Upper lobe of left lung (tissue), 6 donors: ENCODE measurements around the gene ASCC1. TPM values are rescaled to one million over a fixed set of nuclear protein-coding genes. Genes with fewer than 3 reads are reported as not detected.

Source experiments
- ATAC-seq, 2 donors: fragments of 200-7000 bp; cut with Tn5 transposase; one replicate each; pipeline ENCODE4 v1.9.1; 2022; ENCODE audit warnings: mild to moderate bottlenecking in 2 of 2, moderate library complexity in 2 of 2; ENCODE audit not compliant: low FRiP score in 2 of 2
- DNase-seq, 2 donors: peaks; one replicate each; pipeline ENCODE4 v3.0.0-alpha.2; 2019 to 2020
- H3K27ac ChIP-seq, 4 donors: fragments of 200-600 bp; sonication (generic); one replicate each; pipeline ENCODE4 v1.5.1; 2016 to 2019
- H3K27me3 ChIP-seq, 4 donors: fragments of 200-600 bp; sonication (generic); one replicate each; pipeline ENCODE4 v1.5.1; 2017 to 2019
- H3K36me3 ChIP-seq, 4 donors: fragments of 200-600 bp; sonication (generic); one replicate each; pipeline ENCODE4 v1.5.1; 2016 to 2019
- H3K4me1 ChIP-seq, 4 donors: fragments of 200-600 bp; sonication (generic); one replicate each; pipeline ENCODE4 v1.5.1; 2018 to 2019
- H3K4me3 ChIP-seq, 4 donors: fragments of 200-600 bp; sonication (generic); one replicate each; pipeline ENCODE4 v1.5.1; 2017 to 2019; ENCODE audit warnings: mild to moderate bottlenecking in 2 of 4, moderate library complexity in 1 of 4
- H3K9me3 ChIP-seq, 4 donors: fragments of 200-600 bp; sonication (generic); one replicate each; pipeline ENCODE4 v1.5.1; 2018 to 2019
- CTCF ChIP-seq, 6 experiments: fragments of 450-650 bp in 4 of 6; fragments of 200-600 bp in 2 of 6; sonication (generic) in 2 of 6; IDR thresholded peaks; one replicate each; pipeline ENCODE4 v1.5.1; 2016 to 2019; ENCODE audit warnings: antibody characterized with exemption in 6 of 6
- EP300 ChIP-seq, 4 donors: sonication (generic); formaldehyde crosslinking; IDR thresholded peaks; one replicate each; pipeline ENCODE4 v1.5.1; 2017; ENCODE audit warnings: antibody characterized with exemption in 4 of 4, control low read depth in 2 of 4
- POLR2A ChIP-seq, 4 donors: fragments of 450-650 bp; IDR thresholded peaks; one replicate each; pipeline ENCODE4 v1.5.1; 2016 to 2017; ENCODE audit warnings: antibody characterized with exemption in 4 of 4, mild to moderate bottlenecking in 2 of 4
- POLR2AphosphoS5 ChIP-seq, 2 donors: sonication (generic); formaldehyde crosslinking; IDR thresholded peaks; one replicate each; pipeline ENCODE4 v1.5.1; 2017; ENCODE audit warnings: antibody characterized with exemption in 2 of 2
- WGBS, 2 donors: methylation state at CpG; one replicate each; pipeline ENCODE4 v1.1.5; 2017 to 2018; 5-methylcytosine and 5-hydroxymethylcytosine counted together
- total RNA-seq, 6 donors: library from RNA; depleted of rRNA in 4 of 6; stranded (reverse); fragments of >200 nt in 4 of 6; gene quantifications; one replicate each; pipeline versions ENCODE4 v1.1.0 to v1.2.1, GENCODE V29; 2016 to 2021
- donor health status: DM: no; HTN: no; CAD: no; lungs with moderate emphysema.
- donor health status: DM: no; HTN: yes; CAD: no; lungs with severe emphysema.

ASCC1 gene
- total RNA-seq, 6 donors from 2014 or later = 20.4 to 40.7 (median 24.4) TPM

GRCh38 chr10:72176701-72177100 is 39.4 kb downstream of the ASCC1 start:
- Histone ChIP-seq H3K36me3 (peaks cover 0 to 17% (median 2%) of the 10 kb centered on the region in 4 donors), H3K27me3 (no peaks in the 10 kb centered on the region), H3K4me3 (no peak overlapping the region), H3K9me3 (no peaks in the 10 kb centered on the region), H3K27ac (no peak overlapping the region), H3K4me1 (peaks cover 0 to 13% (median 7%) of the 10 kb centered on the region in 4 donors)
- TF ChIP-seq EP300 (IDR thresholded peaks at IDR 0.05) (no peak), CTCF (IDR thresholded peaks at IDR 0.05) (no peak), POLR2AphosphoS5 (IDR thresholded peaks at IDR 0.05) (no peak), POLR2A (IDR thresholded peaks at IDR 0.05) (no peak)
- 64 to 84% methylated on average over 2 of the region's 2 CpGs for WGBS, 2 donors
- DNase-seq = no peak
- ATAC-seq = no peak

- no peaks in the 10 kb centered on the region for H3K27me3 ChIP-seq
- peaks cover 5 to 23% (median 13%) of the 10 kb centered on the region in 4 donors for H3K4me1 ChIP-seq
- H3K36me3 ChIP-seq = peaks cover 0 to 11% (median 2%) of the 10 kb centered on the region in 4 donors
- ATAC-seq (no peak), DNase-seq (no peak)
- TF ChIP-seq EP300 (IDR thresholded peaks at IDR 0.05) (no peak), POLR2A (IDR thresholded peaks at IDR 0.05) (no peak), POLR2AphosphoS5 (IDR thresholded peaks at IDR 0.05) (no peak), CTCF (IDR thresholded peaks at IDR 0.05) (no peak)
- H3K27ac ChIP-seq = peak overlapping the region in 1 of 4 donors; percentile 15
- 27 to 40% methylated on average over 1 of the region's 1 CpG for WGBS, 2 donors
- no peaks in the 10 kb centered on the region for H3K9me3 ChIP-seq
- H3K4me3 ChIP-seq = no peak overlapping the region
Observed at GRCh38 chr10:72175149-72175548, 40.9 kb downstream of the ASCC1 start.

- Histone ChIP-seq H3K4me1 (peaks cover 5 to 23% (median 15%) of the 10 kb centered on the region in 4 donors), H3K4me3 (no peak overlapping the region), H3K27me3 (no peaks in the 10 kb centered on the region), H3K27ac (no peak overlapping the region), H3K36me3 (peaks cover 0 to 10% (median 2%) of the 10 kb centered on the region in 4 donors), H3K9me3 (no peaks in the 10 kb centered on the region)
- no peak for ATAC-seq
- TF ChIP-seq CTCF (IDR thresholded peaks at IDR 0.05) (no peak), EP300 (IDR thresholded peaks at IDR 0.05) (no peak), POLR2AphosphoS5 (IDR thresholded peaks at IDR 0.05) (no peak), POLR2A (IDR thresholded peaks at IDR 0.05) (no peak)
- no peak for DNase-seq
Observed at GRCh38 chr10:72174297-72174662, 41.8 kb downstream of the ASCC1 start.

- no peak for DNase-seq
- H3K4me3 ChIP-seq = no peak overlapping the region
- 86 to 88% methylated on average over 7 of the region's 7 CpGs for WGBS, 2 donors
- H3K9me3 ChIP-seq = no peaks in the 10 kb centered on the region
- no peak for ATAC-seq
- H3K4me1 ChIP-seq = peaks cover 5 to 23% (median 15%) of the 10 kb centered on the region in 4 donors
- H3K27ac ChIP-seq = no peak overlapping the region
- TF ChIP-seq CTCF (IDR thresholded peaks at IDR 0.05) (no peak), EP300 (IDR thresholded peaks at IDR 0.05) (no peak), POLR2AphosphoS5 (IDR thresholded peaks at IDR 0.05) (no peak), POLR2A (IDR thresholded peaks at IDR 0.05) (no peak)
- peaks cover 0 to 5% (median 2%) of the 10 kb centered on the region in 4 donors for H3K36me3 ChIP-seq
- no peaks in the 10 kb centered on the region for H3K27me3 ChIP-seq
Observed at GRCh38 chr10:72173619-72174296, 42.3 kb downstream of the ASCC1 start.

- TF ChIP-seq EP300 (IDR thresholded peaks at IDR 0.05) = no peak
- no peak for TF ChIP-seq POLR2AphosphoS5 (IDR thresholded peaks at IDR 0.05)
- TF ChIP-seq POLR2A (IDR thresholded peaks at IDR 0.05) = no peak
- TF ChIP-seq CTCF (IDR thresholded peaks at IDR 0.05) = no peak
- DNase-seq (no peak), ATAC-seq (no peak)
- H3K27ac ChIP-seq = no peak overlapping the region
- no peaks in the 10 kb centered on the region for H3K27me3 ChIP-seq
- peaks cover 0 to 1% (median under 1%) of the 10 kb centered on the region in 4 donors for H3K36me3 ChIP-seq
- no peaks in the 10 kb centered on the region for H3K9me3 ChIP-seq
- 96 to 98% methylated on average over 3 of the region's 3 CpGs for WGBS, 2 donors
- H3K4me3 ChIP-seq = no peak overlapping the region
- peaks cover 5 to 23% (median 15%) of the 10 kb centered on the region in 4 donors for H3K4me1 ChIP-seq
Observed at GRCh38 chr10:72173262-72173618, 42.8 kb downstream of the ASCC1 start.
